HepG2 (cell line): ENCODE results near the gene CDC42SE2.

ENCODE experiments used
- CBX1 ChIP-seq: IDR thresholded peaks from one replicate; pipeline ENCODE4 v1.6.1; 2016; ENCODE audit warnings: antibody characterized with exemption, low read depth
- CBX5 ChIP-seq: sonication (generic); formaldehyde crosslinking; IDR thresholded peaks from 2 replicates; pipeline ENCODE4 v1.4.0; 2020; ENCODE audit warnings: missing genetic modification reagents, borderline replicate concordance
- CTCF ChIP-seq: sonication (generic); formaldehyde crosslinking; IDR thresholded peaks from 2 replicates; pipeline ENCODE4 v1.5.0; 2020; ENCODE audit warnings: mild to moderate bottlenecking, missing genetic modification reagents, moderate library complexity
- IRF9 ChIP-seq: sonication (generic); formaldehyde crosslinking; IDR thresholded peaks from 2 replicates; pipeline ENCODE4 v1.8.0; 2022; ENCODE audit warnings: missing genetic modification reagents, mild to moderate bottlenecking, borderline replicate concordance
- JUN ChIP-seq: sonication (generic); formaldehyde crosslinking; IDR thresholded peaks from 2 replicates; pipeline ENCODE4 v1.4.0; 2020; ENCODE audit warnings: mild to moderate bottlenecking, missing genetic modification reagents
- MAF1 ChIP-seq: sonication (generic); formaldehyde crosslinking; IDR thresholded peaks from 2 replicates; pipeline ENCODE4 v1.5.0; 2020; ENCODE audit warnings: missing genetic modification reagents, borderline replicate concordance
- MTF1 ChIP-seq: sonication (generic); formaldehyde crosslinking; IDR thresholded peaks from 2 replicates; pipeline ENCODE4 v1.5.0; 2020; ENCODE audit warnings: missing genetic modification reagents
- PREB ChIP-seq: sonication (generic); formaldehyde crosslinking; IDR thresholded peaks from 2 replicates; pipeline ENCODE4 v1.4.0; 2020; ENCODE audit warnings: missing genetic modification reagents
- SIX4 ChIP-seq: sonication (generic); formaldehyde crosslinking; IDR thresholded peaks from 2 replicates; pipeline ENCODE4 v1.4.0; 2020; ENCODE audit warnings: missing genetic modification reagents
- SMARCC2 ChIP-seq: fragments of 450-650 bp; IDR thresholded peaks from 2 replicates; pipeline ENCODE4 v1.6.1; 2017; ENCODE audit warnings: antibody characterized with exemption, mild to moderate bottlenecking
- SRF ChIP-seq: IDR thresholded peaks from 2 replicates; pipeline ENCODE4 v1.6.1; 2011; ENCODE audit warnings: mild to moderate bottlenecking, low read depth, low read length, moderate library complexity
- USF2 ChIP-seq, 2 experiments: sonication (generic) in 1 of 2; formaldehyde crosslinking in 1 of 2; IDR thresholded peaks; 2 replicates each; pipeline versions ENCODE4 v1.5.1 to v1.6.1; 2011 to 2020; ENCODE audit warnings: borderline replicate concordance in 1 of 2, low read depth in 1 of 2, low read length in 1 of 2, mild to moderate bottlenecking in 1 of 2, missing genetic modification reagents in 1 of 2, moderate library complexity in 1 of 2
- ZBTB33 ChIP-seq: sonication (generic); formaldehyde crosslinking; IDR thresholded peaks from 2 replicates; pipeline ENCODE4 v1.4.0; 2020; ENCODE audit warnings: missing genetic modification reagents
- ZFP36L2 ChIP-seq: sonication (generic); formaldehyde crosslinking; IDR thresholded peaks from 2 replicates; pipeline ENCODE4 v1.4.0; 2020; ENCODE audit warnings: missing genetic modification reagents

- TF ChIP-seq JUN (CRISPR knock-in tag), result no peak
- TF ChIP-seq SRF, result no peak
- no peak for TF ChIP-seq CBX5 (CRISPR knock-in tag)
- no peak for TF ChIP-seq PREB
- no peak for TF ChIP-seq SMARCC2
- TF ChIP-seq CBX1, result no peak
- no peak for TF ChIP-seq MAF1 (CRISPR knock-in tag)
- TF ChIP-seq USF2 (IDR thresholded peaks at IDR 0.05; ENCODE audit: low read depth, low read length), result no peak
- no peak for TF ChIP-seq USF2 (CRISPR knock-in tag; IDR thresholded peaks at IDR 0.05; ENCODE audit: borderline replicate concordance)
- TF ChIP-seq CTCF, result no peak
- TF ChIP-seq ZFP36L2, result no peak
- no peak for TF ChIP-seq SIX4
- TF ChIP-seq MTF1 (CRISPR knock-in tag), result no peak
- TF ChIP-seq ZBTB33, result no peak
- TF ChIP-seq IRF9 (CRISPR knock-in tag), result no peak
These were observed 38.7 kb downstream of the CDC42SE2 start for GRCh38 chr5:131302506-131302905.
